Measurements from ENCODE around the gene PTRHD1. TPM values are rescaled to one million over a fixed set of nuclear protein-coding genes. Genes with fewer than 3 reads are reported as not detected.

Gene PTRHD1
- total RNA-seq, 1 donor from 2014 or later = 25.2 TPM

DNA sequence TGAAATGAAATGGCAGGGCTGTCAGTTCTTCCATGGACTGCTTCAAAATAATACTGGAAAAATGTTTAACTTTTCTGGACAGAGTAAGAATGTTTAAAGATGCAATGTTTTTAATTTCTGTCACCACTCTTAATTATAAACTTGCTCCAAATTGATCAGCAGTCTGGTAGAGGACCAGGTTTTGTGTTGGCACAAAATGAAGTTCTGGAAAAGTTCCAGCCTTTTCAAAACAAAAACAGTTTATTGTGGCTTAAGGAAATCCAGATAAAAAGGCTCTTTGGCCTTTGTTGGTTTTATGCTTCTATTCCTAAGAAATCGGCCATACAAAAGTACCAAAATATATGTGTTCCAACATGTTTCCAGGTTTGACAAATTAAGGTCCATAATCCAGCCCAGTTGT lies 48.8 kb downstream of the PTRHD1 start:
- peaks cover 5% of the 10 kb centered on the region for H3K36me3 Mint-ChIP-seq (ENCODE audit: unreplicated experiment)
- DNase-seq = no peak

DNA sequence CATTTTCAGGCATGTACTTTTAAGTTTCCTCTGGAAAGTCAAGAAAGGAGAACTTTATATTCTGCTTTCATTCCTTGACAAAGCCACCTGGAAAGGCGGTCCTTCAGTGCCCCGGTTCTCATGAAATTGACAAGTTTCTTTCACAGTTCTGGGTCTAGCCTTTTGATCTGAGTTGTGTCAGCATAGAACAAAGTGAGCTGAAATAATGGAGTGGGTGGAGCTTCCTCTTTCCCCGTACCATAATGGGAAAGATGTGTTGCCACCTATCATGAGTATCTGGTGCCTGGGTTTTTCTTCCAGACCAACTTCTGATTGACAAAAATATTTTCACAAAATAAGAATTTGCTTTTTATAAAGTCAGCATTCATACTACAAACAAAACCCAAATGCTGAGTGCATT lies 49.3 kb downstream of the PTRHD1 start:
- H3K4me3 Mint-ChIP-seq (ENCODE audit: unreplicated experiment) = no peak overlapping the region
- H3K27me3 Mint-ChIP-seq (ENCODE audit: unreplicated experiment) = peaks cover under 1% of the 10 kb centered on the region
- no peak for DNase-seq
- H3K27ac Mint-ChIP-seq (ENCODE audit: unreplicated experiment) = no peak overlapping the region
- no peaks in the 10 kb centered on the region for H3K4me1 Mint-ChIP-seq (ENCODE audit: low read depth, unreplicated experiment)
- no peaks in the 10 kb centered on the region for H3K9me3 Mint-ChIP-seq (ENCODE audit: unreplicated experiment)
- TF ChIP-seq, protein P1, sequence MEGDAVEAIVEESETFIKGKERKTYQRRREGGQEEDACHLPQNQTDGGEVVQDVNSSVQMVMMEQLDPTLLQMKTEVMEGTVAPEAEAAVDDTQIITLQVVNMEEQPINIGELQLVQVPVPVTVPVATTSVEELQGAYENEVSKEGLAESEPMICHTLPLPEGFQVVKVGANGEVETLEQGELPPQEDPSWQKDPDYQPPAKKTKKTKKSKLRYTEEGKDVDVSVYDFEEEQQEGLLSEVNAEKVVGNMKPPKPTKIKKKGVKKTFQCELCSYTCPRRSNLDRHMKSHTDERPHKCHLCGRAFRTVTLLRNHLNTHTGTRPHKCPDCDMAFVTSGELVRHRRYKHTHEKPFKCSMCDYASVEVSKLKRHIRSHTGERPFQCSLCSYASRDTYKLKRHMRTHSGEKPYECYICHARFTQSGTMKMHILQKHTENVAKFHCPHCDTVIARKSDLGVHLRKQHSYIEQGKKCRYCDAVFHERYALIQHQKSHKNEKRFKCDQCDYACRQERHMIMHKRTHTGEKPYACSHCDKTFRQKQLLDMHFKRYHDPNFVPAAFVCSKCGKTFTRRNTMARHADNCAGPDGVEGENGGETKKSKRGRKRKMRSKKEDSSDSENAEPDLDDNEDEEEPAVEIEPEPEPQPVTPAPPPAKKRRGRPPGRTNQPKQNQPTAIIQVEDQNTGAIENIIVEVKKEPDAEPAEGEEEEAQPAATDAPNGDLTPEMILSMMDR (IDR thresholded peaks at IDR 0.05; ENCODE audit: partially characterized antibody, unreplicated experiment) = no peak
- peaks cover 5% of the 10 kb centered on the region for H3K36me3 Mint-ChIP-seq (ENCODE audit: unreplicated experiment)

More for the DNA sequence above, 48.8 kb downstream of the PTRHD1 start:
- Mint-ChIP-seq H3K4me1 (ENCODE audit: low read depth, unreplicated experiment) (no peaks in the 10 kb centered on the region), H3K9me3 (ENCODE audit: unreplicated experiment) (no peaks in the 10 kb centered on the region), H3K4me3 (ENCODE audit: unreplicated experiment) (no peak overlapping the region), H3K27me3 (ENCODE audit: unreplicated experiment) (peaks cover 4% of the 10 kb centered on the region), H3K27ac (ENCODE audit: unreplicated experiment) (no peak overlapping the region)
- TF ChIP-seq, protein P1 (IDR thresholded peaks at IDR 0.05; ENCODE audit: partially characterized antibody, unreplicated experiment) = no peak

DNA sequence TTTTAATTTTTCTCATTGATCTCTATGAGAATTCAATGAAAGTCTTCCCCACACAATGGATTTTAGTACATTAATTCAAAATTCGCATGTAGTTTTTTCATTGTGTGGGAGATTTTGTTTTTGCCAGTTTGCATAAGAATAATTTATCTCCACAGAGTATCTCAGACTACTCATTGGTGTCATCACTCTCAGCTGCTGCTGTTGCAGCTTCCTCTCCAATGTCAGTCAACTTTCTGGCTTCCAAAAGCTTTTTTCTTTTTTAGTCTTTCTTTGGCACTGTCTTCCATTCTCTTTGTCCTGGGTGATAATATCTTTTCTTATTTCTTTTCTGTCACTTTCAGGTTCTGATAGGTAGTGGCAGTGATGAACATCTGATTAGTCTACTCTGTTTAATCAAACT lies 50.5 kb downstream of the PTRHD1 start:
- Mint-ChIP-seq H3K27me3 (ENCODE audit: unreplicated experiment) (no peaks in the 10 kb centered on the region), H3K4me3 (ENCODE audit: unreplicated experiment) (no peak overlapping the region), H3K4me1 (ENCODE audit: low read depth, unreplicated experiment) (no peaks in the 10 kb centered on the region), H3K36me3 (ENCODE audit: unreplicated experiment) (peaks cover 5% of the 10 kb centered on the region), H3K27ac (ENCODE audit: unreplicated experiment) (no peak overlapping the region), H3K9me3 (ENCODE audit: unreplicated experiment) (no peaks in the 10 kb centered on the region)
- DNase-seq = no peak
- TF ChIP-seq, protein P1 (IDR thresholded peaks at IDR 0.05; ENCODE audit: partially characterized antibody, unreplicated experiment) = no peak

DNA sequence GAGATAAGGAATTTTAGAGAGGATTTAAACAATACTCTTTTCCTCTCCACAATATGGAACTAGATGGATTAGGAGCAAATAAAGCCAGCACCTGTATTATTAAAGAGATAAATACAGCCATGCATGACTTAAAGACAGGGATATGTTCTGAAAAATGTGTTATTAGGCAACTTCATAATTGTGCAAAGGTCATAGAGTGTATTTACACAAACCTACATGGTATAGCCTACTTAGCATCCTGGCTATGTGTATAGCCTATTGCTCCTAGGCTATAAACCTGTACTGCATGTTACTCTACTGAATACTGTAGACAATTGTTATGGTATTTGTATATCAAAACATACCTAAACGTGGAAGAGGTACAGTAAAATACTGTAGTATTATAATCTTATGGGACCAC lies 53.0 kb downstream of the PTRHD1 start:
- DNase-seq = no peak

More for the DNA sequence above, 53.0 kb downstream of the PTRHD1 start:
- Mint-ChIP-seq H3K36me3 (ENCODE audit: unreplicated experiment) (no peaks in the 10 kb centered on the region), H3K4me1 (ENCODE audit: low read depth, unreplicated experiment) (peaks cover 2% of the 10 kb centered on the region), H3K27ac (ENCODE audit: unreplicated experiment) (no peak overlapping the region), H3K9me3 (ENCODE audit: unreplicated experiment) (no peaks in the 10 kb centered on the region), H3K4me3 (ENCODE audit: unreplicated experiment) (no peak overlapping the region), H3K27me3 (ENCODE audit: unreplicated experiment) (no peaks in the 10 kb centered on the region)
- TF ChIP-seq, protein P1 (IDR thresholded peaks at IDR 0.05; ENCODE audit: partially characterized antibody, unreplicated experiment) = no peak

Other genes starting within 250 kb of the PTRHD1 start
- 26.5 TPM for gene CENPO, start within 50 bp of the PTRHD1 start, total RNA-seq (ENCODE audit: unreplicated experiment)
- 76.2 TPM for gene ADCY3, start 126.8 kb upstream of the PTRHD1 start, total RNA-seq (ENCODE audit: unreplicated experiment)
- 17.9 TPM for gene DNAJC27, start 178.6 kb upstream of the PTRHD1 start, total RNA-seq (ENCODE audit: unreplicated experiment)
- gene EFR3B, start 248.7 kb upstream of the PTRHD1 start, total RNA-seq (ENCODE audit: unreplicated experiment) = 22.9 TPM

All from glutamatergic neuron (in vitro differentiated cells).